Astrocyte (in vitro differentiated cells and primary cell): Measurements from ENCODE around the gene SARS2. TPM values are rescaled to one million over a fixed set of nuclear protein-coding genes. Genes with fewer than 3 reads are reported as not detected.
A peak's percentile ranks its signal among the peaks of the same experiment; 100 is the strongest.
"Not testable (repeated sequence)": the region's sequence is repeated elsewhere in the genome, so short reads cannot be mapped to it uniquely, and the experiment has no call there.

Experiments used
- DNase-seq: peaks from one replicate; pipeline ENCODE4 v3.0.0-alpha.2; 2010; ENCODE audit warnings: low read depth
- FAIRE-seq: peaks from 2 replicates; lab custom pipeline; 2011; peaks lifted over from hg19 to GRCh38; lab: Jason Lieb, UNC
- H2AFZ ChIP-seq: 2 replicates; pipeline ENCODE4 v1.6.0; 2012; ENCODE audit warnings: low read depth, low read length, inconsistent platforms
- H3K27ac ChIP-seq: 2 replicates; pipeline ENCODE4 v1.5.1; 2011; ENCODE audit warnings: low read depth, low read length, inconsistent platforms
- H3K27me3 ChIP-seq: 2 replicates; pipeline ENCODE4 v1.6.0; 2011; ENCODE audit warnings: low read length, inconsistent platforms; ENCODE audit not compliant: insufficient read depth
- H3K36me3 ChIP-seq: 2 replicates; pipeline ENCODE4 v1.5.1; 2011; ENCODE audit warnings: low read length, inconsistent platforms; ENCODE audit not compliant: insufficient read depth
- H3K4me1 ChIP-seq: 2 replicates; pipeline ENCODE4 v1.5.1; 2011; ENCODE audit warnings: low read length, inconsistent platforms; ENCODE audit not compliant: insufficient read depth
- H3K4me2 ChIP-seq: 2 replicates; pipeline ENCODE4 v1.6.0; 2012; ENCODE audit warnings: low read length, inconsistent platforms
- H3K4me3 ChIP-seq: 2 replicates; pipeline ENCODE4 v1.5.1; 2011; ENCODE audit warnings: low read depth, mild to moderate bottlenecking, low read length, inconsistent platforms; ENCODE audit not compliant: insufficient read depth
- H3K79me2 ChIP-seq: 2 replicates; pipeline ENCODE4 v1.6.0; 2012; ENCODE audit warnings: mild to moderate bottlenecking, low read length, inconsistent platforms; ENCODE audit not compliant: insufficient read depth
- H3K9ac ChIP-seq: 2 replicates; pipeline ENCODE4 v1.6.0; 2012; ENCODE audit warnings: mild to moderate bottlenecking, low read length, inconsistent platforms
- H3K9me3 ChIP-seq: 2 replicates; pipeline ENCODE4 v1.5.1; 2012; ENCODE audit warnings: low read depth, mild to moderate bottlenecking, low read length, inconsistent platforms; ENCODE audit not compliant: insufficient read depth
- H4K20me1 ChIP-seq: 2 replicates; pipeline ENCODE4 v1.6.0; 2012; ENCODE audit warnings: low read length, inconsistent platforms; ENCODE audit not compliant: insufficient read depth
- H3K27ac Mint-ChIP-seq: one replicate; pipeline ENCODE4 v1.8.0; 2021; ENCODE audit warnings: mild to moderate bottlenecking, mixed read lengths; ENCODE audit not compliant: unreplicated experiment
- H3K27me3 Mint-ChIP-seq: one replicate; pipeline ENCODE4 v1.8.0; 2021; ENCODE audit warnings: low read depth, mixed read lengths; ENCODE audit not compliant: unreplicated experiment
- H3K36me3 Mint-ChIP-seq: one replicate; pipeline ENCODE4 v1.8.0; 2021; ENCODE audit warnings: low read depth, mixed read lengths; ENCODE audit not compliant: unreplicated experiment
- H3K4me1 Mint-ChIP-seq: one replicate; pipeline ENCODE4 v1.8.0; 2021; ENCODE audit warnings: low read depth, mixed read lengths; ENCODE audit not compliant: unreplicated experiment
- H3K4me3 Mint-ChIP-seq: one replicate; pipeline ENCODE4 v1.8.0; 2021; ENCODE audit warnings: mild to moderate bottlenecking, moderate library complexity, mixed read lengths; ENCODE audit not compliant: unreplicated experiment
- H3K9me3 Mint-ChIP-seq: one replicate; pipeline ENCODE4 v1.8.0; 2021; ENCODE audit warnings: mild to moderate bottlenecking, mixed read lengths; ENCODE audit not compliant: unreplicated experiment
- CTCF ChIP-seq: IDR thresholded peaks from 2 replicates; pipeline ENCODE4 v1.5.1; 2011; ENCODE audit warnings: low read depth, mild to moderate bottlenecking, inconsistent platforms, low read length, moderate library complexity; ENCODE audit not compliant: insufficient read depth
- EZH2 ChIP-seq: IDR thresholded peaks from 2 replicates; pipeline ENCODE4 v1.6.1; 2012; ENCODE audit warnings: mild to moderate bottlenecking, low read length, inconsistent platforms; ENCODE audit not compliant: insufficient read depth
- total RNA-seq: library from RNA; stranded (reverse); gene quantifications from 2 replicates; pipeline ENCODE4 v1.2.1, GENCODE V29; 2021

The SARS2 gene
- total RNA-seq, 1 donor from 2014 or later, result 24.8 TPM

GRCh38 chr19:38875656-38876395 lies 54.7 kb downstream of the SARS2 start:
- DNase-seq, result no peak
- no peak overlapping the region for H3K27ac Mint-ChIP-seq
- H3K36me3 Mint-ChIP-seq, result peaks cover 3% of the 10 kb centered on the region
- no peak overlapping the region for H3K4me2 ChIP-seq
- H3K4me1 Mint-ChIP-seq, result no peaks in the 10 kb centered on the region
- H3K27ac ChIP-seq, result no peak overlapping the region
- H3K36me3 ChIP-seq, result no peaks in the 10 kb centered on the region
- no peak for TF ChIP-seq EZH2
- TF ChIP-seq CTCF, result no peak
- H3K9ac ChIP-seq, result no peak overlapping the region
- H3K27me3 Mint-ChIP-seq, result peaks cover 4% of the 10 kb centered on the region
- H3K4me3 Mint-ChIP-seq, result no peak overlapping the region
- no peaks in the 10 kb centered on the region for H4K20me1 ChIP-seq
- no peaks in the 10 kb centered on the region for H3K4me1 ChIP-seq
- no peaks in the 10 kb centered on the region for H3K79me2 ChIP-seq
- no peaks in the 10 kb centered on the region for H3K9me3 ChIP-seq
- no peak for FAIRE-seq
- H3K27me3 ChIP-seq, result no peaks in the 10 kb centered on the region
- no peak overlapping the region for H2AFZ ChIP-seq
- no peaks in the 10 kb centered on the region for H3K9me3 Mint-ChIP-seq
- H3K4me3 ChIP-seq, result no peak overlapping the region

- H3K27ac Mint-ChIP-seq, H2AFZ ChIP-seq, H3K79me2 ChIP-seq, H3K27me3 ChIP-seq, H3K9me3 ChIP-seq, H3K9ac ChIP-seq, FAIRE-seq, H3K36me3 ChIP-seq, H3K27me3 Mint-ChIP-seq, H3K4me1 ChIP-seq, H3K36me3 Mint-ChIP-seq, DNase-seq, H3K4me3 Mint-ChIP-seq, H4K20me1 ChIP-seq, H3K4me3 ChIP-seq, H3K9me3 Mint-ChIP-seq, H3K4me1 Mint-ChIP-seq, H3K27ac ChIP-seq, H3K4me2 ChIP-seq: not testable (repeated sequence)
Measured at GRCh38 chr19:38873400-38873799, 57.2 kb downstream of the SARS2 start.

- peaks cover 4% of the 10 kb centered on the region for H3K4me1 Mint-ChIP-seq
- no peak for FAIRE-seq
- no peak overlapping the region for H3K27ac Mint-ChIP-seq
- H3K79me2 ChIP-seq, result no peaks in the 10 kb centered on the region
- DNase-seq, result no peak
- no peak overlapping the region for H2AFZ ChIP-seq
- no peak overlapping the region for H3K9ac ChIP-seq
- H3K27me3 ChIP-seq, result no peaks in the 10 kb centered on the region
- H3K27me3 Mint-ChIP-seq, result peaks cover 8% of the 10 kb centered on the region
- H3K9me3 ChIP-seq, result no peaks in the 10 kb centered on the region
- H4K20me1 ChIP-seq, result no peaks in the 10 kb centered on the region
- no peak overlapping the region for H3K4me3 ChIP-seq
- H3K4me3 Mint-ChIP-seq, result no peak overlapping the region
- H3K4me2 ChIP-seq, result peak overlapping the region; percentile 88
- TF ChIP-seq CTCF, result no peak
- no peaks in the 10 kb centered on the region for H3K36me3 Mint-ChIP-seq
- no peaks in the 10 kb centered on the region for H3K9me3 Mint-ChIP-seq
- peaks cover 3% of the 10 kb centered on the region for H3K4me1 ChIP-seq
- no peaks in the 10 kb centered on the region for H3K36me3 ChIP-seq
- no peak overlapping the region for H3K27ac ChIP-seq
Measured at GRCh38 chr19:38870612-38871011, 60.0 kb downstream of the SARS2 start.
